ENCODE measurements around the gene SPCS1. TPM values are rescaled to one million over a fixed set of nuclear protein-coding genes. Genes with fewer than 3 reads are reported as not detected.

The SPCS1 gene
- 62.5 TPM for total RNA-seq

GRCh38 chr3:52705688-52706686, at the start of gene SPCS1, which contains the start of gene GLT8D1:
SPCS1 (plus strand) TSS chr3:52706106; CDS start chr3:52706247, 141 bp downstream.
GLT8D1 (minus strand) TSS chr3:52705791; CDS start chr3:52700460, 5,331 bp downstream.

GRCh38 chr3:52685709-52686691, 19.9 kb upstream of the SPCS1 start, which contains the start of the genes GNL3 and PBRM1:
GNL3 (plus strand) TSS chr3:52686032; CDS start chr3:52686093, 61 bp downstream.
PBRM1 (minus strand) TSS chr3:52685913.

Small RNAs within 50 kb of the gene (small RNA-seq; reads per million reads assigned to genes)
- gene AC006254.2: not detected
- gene RF00569: 1,610 reads per million, percentile 99 among the genes with 10 or more reads in this experiment
- gene RF01183: not detected
- gene SNORD19: 0.23 reads per million
- not detected for gene SNORD19B
- 4,199 reads per million, percentile 100 among the genes with 10 or more reads in this experiment for gene SNORD69

Other genes starting within 250 kb of the SPCS1 start
- 16.8 TPM for gene STAB1, start 210.8 kb upstream of the SPCS1 start, total RNA-seq
- gene NT5DC2, start 172.2 kb upstream of the SPCS1 start, total RNA-seq: 55.4 TPM
- gene UQCC5, start 169.5 kb upstream of the SPCS1 start, total RNA-seq: 4.6 TPM
- gene PBRM1, start 20.2 kb upstream of the SPCS1 start, total RNA-seq: 171 TPM
- 53.3 TPM for gene GNL3, start 20.1 kb upstream of the SPCS1 start, total RNA-seq
- 74.3 TPM for gene GLT8D1, start 315 bp upstream of the SPCS1 start, total RNA-seq
- 55.1 TPM for gene NEK4, start 64.8 kb downstream of the SPCS1 start, total RNA-seq
- gene ITIH1, start 71.5 kb downstream of the SPCS1 start, total RNA-seq: not detected
- not detected for gene ITIH3, start 88.7 kb downstream of the SPCS1 start, total RNA-seq
- gene ITIH4, start 124.6 kb downstream of the SPCS1 start, total RNA-seq: 6.0 TPM
- not detected for gene MUSTN1, start 128.9 kb downstream of the SPCS1 start, total RNA-seq
- gene STIMATE, start 191.4 kb downstream of the SPCS1 start, total RNA-seq: 12.0 TPM

Data from diencephalon (tissue), 1 donor.